A673 (cell line): ENCODE measurements around the gene TACC2.

ENCODE experiments used
- CTCF ChIP-seq: fragments of 300-800, 200-600 bp; sonication (generic); conservative IDR thresholded peaks from 2 replicates; pipeline ENCODE4 v1.5.1; 2017; ENCODE audit warnings: low read depth, mild to moderate bottlenecking, antibody characterized with exemption, low read length, moderate library complexity, mixed read lengths
- EZH2 ChIP-seq: fragments of 200-600 bp; sonication (generic); IDR thresholded peaks from 2 replicates; pipeline ENCODE4 v1.6.1; 2017; ENCODE audit warnings: borderline replicate concordance, low read depth, mild to moderate bottlenecking, mixed read lengths, antibody characterized with exemption, low read length; ENCODE audit not compliant: poor library complexity, severe bottlenecking

GRCh38 chr10:122263971-122264370 lies 275.0 kb downstream of the TACC2 start:
- no peak for TF ChIP-seq CTCF
- no peak for TF ChIP-seq EZH2
